Ascending aorta (tissue), 2 donors: ENCODE results near the gene STMN3. TPM values are rescaled to one million over a fixed set of nuclear protein-coding genes. Genes with fewer than 3 reads are reported as not detected.

Experiments
- DNase-seq, 2 donors: peaks; one replicate each; pipeline ENCODE4 v3.0.0-alpha.2; 2019; ENCODE audit warnings: low spot score in 2 of 2
- H3K27ac ChIP-seq, 2 donors: fragments of 200-600 bp; sonication (generic); one replicate each; pipeline ENCODE4 v1.5.1; 2016 to 2017; ENCODE audit warnings: mild to moderate bottlenecking in 1 of 2
- H3K27me3 ChIP-seq: fragments of 200-600 bp; sonication (generic); one replicate; pipeline ENCODE4 v1.5.1; 2017
- H3K36me3 ChIP-seq, 2 donors: fragments of 200-600 bp; sonication (generic); one replicate each; pipeline ENCODE4 v1.5.1; 2016
- H3K4me1 ChIP-seq, 2 donors: fragments of 200-600 bp; sonication (generic); one replicate each; pipeline ENCODE4 v1.5.1; 2016 to 2017; ENCODE audit warnings: mild to moderate bottlenecking in 1 of 2
- H3K4me3 ChIP-seq, 2 donors: fragments of 200-600 bp; sonication (generic); one replicate each; pipeline ENCODE4 v1.5.1; 2016 to 2017; ENCODE audit warnings: mild to moderate bottlenecking in 1 of 2
- H3K9me3 ChIP-seq, 2 donors: fragments of 200-600 bp; sonication (generic); one replicate each; pipeline ENCODE4 v1.5.1; 2016
- intact Hi-C: fragments of 100-400 bp; cut with DNase I; formaldehyde crosslinking; loops from one replicate; pipeline ENCODE4 v1.15.1; 2023
- total RNA-seq: library from RNA; depleted of rRNA; stranded (reverse); fragments of >200 nt; gene quantifications from one replicate; pipeline ENCODE4 v1.1.0, GENCODE V29; 2016
- TF ChIP-seq, protein P1 (sequence below), 3 experiments: fragments of 200-600 bp in 2 of 3; fragments of 450-650 bp in 1 of 3; sonication (generic) in 2 of 3; IDR thresholded peaks; one replicate each; pipeline ENCODE4 v1.5.1; 2016 to 2019; ENCODE audit warnings: antibody characterized with exemption in 3 of 3, mild to moderate bottlenecking in 1 of 3, moderate library complexity in 1 of 3

Gene STMN3
- total RNA-seq, 1 donor from 2014 or later = 37.0 TPM

DNA sequence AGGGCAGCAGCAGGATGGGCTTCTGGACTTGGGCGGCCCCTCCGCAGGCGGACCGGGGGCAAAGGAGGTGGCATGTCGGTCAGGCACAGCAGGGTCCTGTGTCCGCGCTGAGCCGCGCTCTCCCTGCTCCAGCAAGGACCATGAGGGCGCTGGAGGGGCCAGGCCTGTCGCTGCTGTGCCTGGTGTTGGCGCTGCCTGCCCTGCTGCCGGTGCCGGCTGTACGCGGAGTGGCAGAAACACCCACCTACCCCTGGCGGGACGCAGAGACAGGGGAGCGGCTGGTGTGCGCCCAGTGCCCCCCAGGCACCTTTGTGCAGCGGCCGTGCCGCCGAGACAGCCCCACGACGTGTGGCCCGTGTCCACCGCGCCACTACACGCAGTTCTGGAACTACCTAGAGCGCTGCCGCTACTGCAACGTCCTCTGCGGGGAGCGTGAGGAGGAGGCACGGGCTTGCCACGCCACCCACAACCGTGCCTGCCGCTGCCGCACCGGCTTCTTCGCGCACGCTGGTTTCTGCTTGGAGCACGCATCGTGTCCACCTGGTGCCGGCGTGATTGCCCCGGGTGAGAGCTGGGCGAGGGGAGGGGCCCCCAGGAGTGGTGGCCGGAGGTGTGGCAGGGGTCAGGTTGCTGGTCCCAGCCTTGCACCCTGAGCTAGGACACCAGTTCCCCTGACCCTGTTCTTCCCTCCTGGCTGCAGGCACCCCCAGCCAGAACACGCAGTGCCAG, 43.6 kb upstream of the STMN3 start, which contains the start of gene TNFRSF6B:
TSS of gene TNFRSF6B (plus strand) at position 25 of the 729 bp plus-strand sequence. CDS start at position 141, 116 bp downstream.
- Histone ChIP-seq H3K9me3 (no peaks in the 10 kb centered on the region), H3K27me3 (no peaks in the 10 kb centered on the region), H3K27ac (peak within 1 kb of the TSS; percentile 15 to 24), H3K36me3 (peaks cover 9 to 38% of the 10 kb centered on the region in 2 donors), H3K4me3 (peak within 1 kb of the TSS in 1 of 2 donors; percentile 52), H3K4me1 (peaks cover 16 to 18% of the 10 kb centered on the region in 2 donors)
- DNase-seq = no peak
- TF ChIP-seq, protein P1, sequence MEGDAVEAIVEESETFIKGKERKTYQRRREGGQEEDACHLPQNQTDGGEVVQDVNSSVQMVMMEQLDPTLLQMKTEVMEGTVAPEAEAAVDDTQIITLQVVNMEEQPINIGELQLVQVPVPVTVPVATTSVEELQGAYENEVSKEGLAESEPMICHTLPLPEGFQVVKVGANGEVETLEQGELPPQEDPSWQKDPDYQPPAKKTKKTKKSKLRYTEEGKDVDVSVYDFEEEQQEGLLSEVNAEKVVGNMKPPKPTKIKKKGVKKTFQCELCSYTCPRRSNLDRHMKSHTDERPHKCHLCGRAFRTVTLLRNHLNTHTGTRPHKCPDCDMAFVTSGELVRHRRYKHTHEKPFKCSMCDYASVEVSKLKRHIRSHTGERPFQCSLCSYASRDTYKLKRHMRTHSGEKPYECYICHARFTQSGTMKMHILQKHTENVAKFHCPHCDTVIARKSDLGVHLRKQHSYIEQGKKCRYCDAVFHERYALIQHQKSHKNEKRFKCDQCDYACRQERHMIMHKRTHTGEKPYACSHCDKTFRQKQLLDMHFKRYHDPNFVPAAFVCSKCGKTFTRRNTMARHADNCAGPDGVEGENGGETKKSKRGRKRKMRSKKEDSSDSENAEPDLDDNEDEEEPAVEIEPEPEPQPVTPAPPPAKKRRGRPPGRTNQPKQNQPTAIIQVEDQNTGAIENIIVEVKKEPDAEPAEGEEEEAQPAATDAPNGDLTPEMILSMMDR (IDR thresholded peaks at IDR 0.05) = no peak
- intact Hi-C loops = loop anchor here (5.0 kb wide), 1 partner anchor 34 kb away; no protein-coding TSS in a partner anchor

GRCh38 chr20:63696306-63696627, 43.0 kb upstream of the STMN3 start:
- H3K9me3 ChIP-seq = no peaks in the 10 kb centered on the region
- H3K4me3 ChIP-seq = peak overlapping the region in 1 of 2 donors; percentile 52
- peaks cover 9 to 34% of the 10 kb centered on the region in 2 donors for H3K36me3 ChIP-seq
- H3K27ac ChIP-seq = peak overlapping the region in 1 of 2 donors; percentile 15
- H3K4me1 ChIP-seq = peaks cover 16 to 18% of the 10 kb centered on the region in 2 donors
- H3K27me3 ChIP-seq = no peaks in the 10 kb centered on the region
- intact Hi-C loops = loop anchor here (5.0 kb wide), 1 partner anchor 34 kb away; no protein-coding TSS in a partner anchor
- TF ChIP-seq, protein P1 (IDR thresholded peaks at IDR 0.05) = no peak
- no peak for DNase-seq

DNA sequence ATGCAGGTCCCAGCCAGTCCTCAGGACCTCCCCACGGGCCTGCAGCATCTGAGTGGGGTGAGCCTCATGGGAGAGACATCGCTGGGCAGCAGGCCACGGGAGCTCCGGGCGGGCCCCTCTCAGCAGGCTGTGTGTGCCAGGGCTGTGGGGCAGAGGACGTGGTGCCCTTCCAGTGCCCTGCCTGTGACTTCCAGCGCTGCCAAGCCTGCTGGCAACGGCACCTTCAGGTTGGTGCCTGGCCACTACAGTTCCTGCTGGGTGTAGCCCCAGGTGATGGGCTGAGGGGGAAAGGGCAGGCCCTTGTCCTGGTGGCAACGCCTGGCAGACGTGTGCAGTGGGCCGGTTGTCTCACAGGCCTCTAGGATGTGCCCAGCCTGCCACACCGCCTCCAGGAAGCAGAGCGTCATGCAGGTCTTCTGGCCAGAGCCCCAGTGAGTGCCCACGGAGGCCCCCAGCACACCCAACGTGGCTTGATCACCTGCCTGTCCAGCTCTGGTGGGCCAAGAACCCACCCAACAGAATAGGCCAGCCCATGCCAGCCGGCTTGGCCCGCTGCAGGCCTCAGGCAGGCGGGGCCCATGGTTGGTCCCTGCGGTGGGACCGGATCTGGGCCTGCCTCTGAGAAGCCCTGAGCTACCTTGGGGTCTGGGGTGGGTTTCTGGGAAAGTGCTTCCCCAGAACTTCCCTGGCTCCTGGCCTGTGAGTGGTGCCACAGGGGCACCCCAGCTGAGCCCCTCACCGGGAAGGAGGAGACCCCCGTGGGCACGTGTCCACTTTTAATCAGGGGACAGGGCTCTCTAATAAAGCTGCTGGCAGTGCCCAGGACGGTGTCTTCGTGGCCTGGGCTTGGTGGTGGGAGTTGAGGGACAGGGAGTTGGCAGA, 42.4 kb upstream of the STMN3 start:
- no peaks in the 10 kb centered on the region for H3K9me3 ChIP-seq
- TF ChIP-seq, protein P1 (IDR thresholded peaks at IDR 0.05) = no peak
- DNase-seq = no peak
- intact Hi-C loops = loop anchor here (5.0 kb wide), 1 partner anchor 33 kb away; no protein-coding TSS in a partner anchor
- peaks cover 9 to 32% of the 10 kb centered on the region in 2 donors for H3K36me3 ChIP-seq
- H3K27ac ChIP-seq = peak overlapping the region in 1 of 2 donors; percentile 15
- peaks cover 16 to 18% of the 10 kb centered on the region in 2 donors for H3K4me1 ChIP-seq
- no peak overlapping the region for H3K4me3 ChIP-seq
- no peaks in the 10 kb centered on the region for H3K27me3 ChIP-seq

DNA sequence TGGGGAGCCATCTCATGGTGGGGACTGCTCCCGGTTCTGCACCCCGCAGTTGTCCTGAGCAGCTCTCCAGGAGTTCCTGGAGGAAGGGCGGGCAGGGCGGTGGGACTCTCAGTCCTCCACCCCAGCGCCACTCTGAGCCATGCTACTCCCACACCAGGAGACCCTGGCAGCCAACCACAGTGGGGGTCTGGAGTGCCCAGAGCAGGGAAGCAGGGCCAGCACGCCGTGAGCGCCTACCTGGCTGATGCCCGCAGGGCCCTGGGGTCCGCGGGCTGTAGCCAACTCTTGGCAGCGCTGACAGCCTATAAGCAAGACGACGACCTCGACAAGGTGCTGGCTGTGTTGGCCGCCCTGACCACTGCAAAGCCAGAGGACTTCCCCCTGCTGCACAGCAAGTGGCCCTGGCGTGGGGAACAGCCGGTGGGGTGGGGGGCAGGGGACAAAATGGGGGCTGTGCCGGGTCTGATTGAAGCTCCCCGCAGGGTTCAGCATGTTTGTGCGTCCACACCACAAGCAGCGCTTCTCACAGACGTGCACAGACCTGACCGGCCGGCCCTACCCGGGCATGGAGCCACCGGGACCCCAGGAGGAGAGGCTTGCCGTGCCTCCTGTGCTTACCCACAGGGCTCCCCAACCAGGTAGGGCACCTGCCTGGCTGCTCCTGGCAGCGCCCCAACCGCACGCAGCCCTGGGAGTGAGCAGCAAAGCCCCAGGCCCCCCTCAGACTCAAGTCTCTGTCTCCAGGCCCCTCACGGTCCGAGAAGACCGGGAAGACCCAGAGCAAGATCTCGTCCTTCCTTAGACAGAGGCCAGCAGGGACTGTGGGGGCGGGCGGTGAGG, 41.6 kb upstream of the STMN3 start:
- Histone ChIP-seq H3K27me3 (no peaks in the 10 kb centered on the region), H3K4me3 (no peak overlapping the region), H3K9me3 (no peaks in the 10 kb centered on the region), H3K27ac (no peak overlapping the region), H3K36me3 (peaks cover 9 to 31% of the 10 kb centered on the region in 2 donors), H3K4me1 (peaks cover 16 to 18% of the 10 kb centered on the region in 2 donors)
- TF ChIP-seq, protein P1 (IDR thresholded peaks at IDR 0.05) = no peak
- intact Hi-C loops = loop anchor here (5.0 kb wide), 1 partner anchor 33 kb away; no protein-coding TSS in a partner anchor
- DNase-seq = no peak
